SU-DHL-6 (cell line): ENCODE data around the gene FBXO41.

Experiments
- CTCF ChIP-seq: fragments of 200-600 bp; sonication (generic); IDR thresholded peaks from one replicate; pipeline ENCODE4 v1.5.1; 2017; ENCODE audit warnings: antibody characterized with exemption, mild to moderate bottlenecking, low read length, moderate library complexity; ENCODE audit not compliant: insufficient read depth, poor library complexity, severe bottlenecking
- EZH2phosphoT487 ChIP-seq: fragments of 200-600 bp; sonication (generic), shearing (Covaris generic); conservative IDR thresholded peaks from 2 replicates; pipeline ENCODE4 v1.6.1; 2018; ENCODE audit warnings: mild to moderate bottlenecking, antibody characterized with exemption, low read length, moderate library complexity, mixed read lengths

- no peak for TF ChIP-seq CTCF
- TF ChIP-seq EZH2phosphoT487: no peak
Measured at GRCh38 chr2:73334045-73334444, 49.8 kb upstream of the FBXO41 start.
